Body of pancreas (tissue), 4 donors: Measurements from ENCODE around the gene PCSK5.

Experiments used
- POLR2A ChIP-seq, 3 donors: fragments of 450-650 bp; IDR thresholded peaks; one replicate each; pipeline ENCODE4 v1.6.1; 2016; ENCODE audit warnings: antibody characterized with exemption in 3 of 3, mild to moderate bottlenecking in 2 of 3
- TF ChIP-seq, protein P1 (sequence below), 7 experiments: fragments of 450-650 bp in 4 of 7; fragments of 200-600 bp in 3 of 7; sonication (generic) in 3 of 7; IDR thresholded peaks; one replicate each; pipeline ENCODE4 v1.5.1; 2016 to 2019; ENCODE audit warnings: antibody characterized with exemption in 7 of 7

DNA sequence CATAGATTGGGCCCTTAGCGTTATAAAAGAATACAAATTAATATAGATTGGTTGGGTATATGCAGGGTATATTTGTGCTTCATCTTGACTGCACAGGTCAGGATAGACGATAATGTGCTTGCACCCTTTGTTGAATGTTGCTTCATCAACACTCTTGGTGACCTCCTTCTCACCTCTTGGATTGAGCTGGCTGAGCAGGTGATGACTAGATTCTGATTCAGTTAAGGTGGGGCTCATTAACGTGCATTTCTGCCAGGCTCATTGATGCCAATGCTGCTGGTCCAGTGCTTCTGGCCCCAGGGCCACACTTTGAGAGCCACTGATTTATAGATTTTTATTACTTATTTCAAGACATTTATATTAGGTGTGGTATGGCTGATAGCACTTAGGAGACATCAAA lies 27.7 kb downstream of the PCSK5 start:
- TF ChIP-seq, protein P1, sequence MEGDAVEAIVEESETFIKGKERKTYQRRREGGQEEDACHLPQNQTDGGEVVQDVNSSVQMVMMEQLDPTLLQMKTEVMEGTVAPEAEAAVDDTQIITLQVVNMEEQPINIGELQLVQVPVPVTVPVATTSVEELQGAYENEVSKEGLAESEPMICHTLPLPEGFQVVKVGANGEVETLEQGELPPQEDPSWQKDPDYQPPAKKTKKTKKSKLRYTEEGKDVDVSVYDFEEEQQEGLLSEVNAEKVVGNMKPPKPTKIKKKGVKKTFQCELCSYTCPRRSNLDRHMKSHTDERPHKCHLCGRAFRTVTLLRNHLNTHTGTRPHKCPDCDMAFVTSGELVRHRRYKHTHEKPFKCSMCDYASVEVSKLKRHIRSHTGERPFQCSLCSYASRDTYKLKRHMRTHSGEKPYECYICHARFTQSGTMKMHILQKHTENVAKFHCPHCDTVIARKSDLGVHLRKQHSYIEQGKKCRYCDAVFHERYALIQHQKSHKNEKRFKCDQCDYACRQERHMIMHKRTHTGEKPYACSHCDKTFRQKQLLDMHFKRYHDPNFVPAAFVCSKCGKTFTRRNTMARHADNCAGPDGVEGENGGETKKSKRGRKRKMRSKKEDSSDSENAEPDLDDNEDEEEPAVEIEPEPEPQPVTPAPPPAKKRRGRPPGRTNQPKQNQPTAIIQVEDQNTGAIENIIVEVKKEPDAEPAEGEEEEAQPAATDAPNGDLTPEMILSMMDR (IDR thresholded peaks at IDR 0.05) = no peak
- TF ChIP-seq POLR2A (IDR thresholded peaks at IDR 0.05) = no peak
